NCI-H1048 (cell line): ENCODE data around the gene RPP25.
"Not testable (repeated sequence)": the region's sequence is repeated elsewhere in the genome, so short reads cannot be mapped to it uniquely, and the experiment has no call there.

Experiments
- DNase-seq: peaks from one replicate; lab custom pipeline; 2025; lab: John Stamatoyannopoulos, UW

The RPP25 gene

DNA sequence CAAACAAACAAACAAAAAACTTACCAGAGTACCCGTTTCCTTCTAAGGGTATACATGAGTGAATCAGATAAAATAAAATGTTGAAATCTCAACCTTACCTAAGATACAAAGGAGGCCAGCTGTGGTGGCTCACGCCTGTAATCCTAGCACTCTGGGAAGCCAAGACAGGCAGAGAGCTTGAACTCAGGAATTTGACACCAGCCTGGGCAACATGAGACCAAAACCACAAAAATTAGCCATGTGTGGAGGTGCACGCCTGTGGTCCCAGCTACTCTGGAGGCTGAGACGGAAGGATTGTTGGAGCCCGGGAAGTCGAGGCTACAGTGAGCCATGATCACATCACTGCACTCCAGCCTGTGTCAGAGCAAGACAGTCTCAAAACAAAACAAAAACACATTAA, 38.9 kb downstream of the RPP25 start:
- no peak for DNase-seq

DNA sequence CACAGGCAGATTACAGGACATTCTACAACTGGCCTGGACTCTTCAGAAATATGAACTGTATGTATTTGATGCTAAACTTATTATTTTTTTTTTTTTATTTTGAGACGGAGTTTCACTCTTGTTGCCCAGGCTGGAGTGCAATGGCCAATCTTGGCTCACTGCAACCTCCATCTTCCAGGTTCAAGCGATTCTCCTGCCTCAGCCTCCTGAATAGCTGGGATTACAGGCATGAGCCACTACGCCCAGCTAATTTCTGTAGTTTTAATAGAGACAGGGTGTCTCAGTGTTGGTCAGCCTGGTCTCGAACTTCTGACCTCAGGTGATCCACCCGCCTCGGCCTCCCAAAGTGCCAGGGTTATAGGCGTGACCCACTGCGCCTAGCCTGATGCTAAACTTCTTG, 42.8 kb downstream of the RPP25 start:
- DNase-seq: not testable (repeated sequence)

DNA sequence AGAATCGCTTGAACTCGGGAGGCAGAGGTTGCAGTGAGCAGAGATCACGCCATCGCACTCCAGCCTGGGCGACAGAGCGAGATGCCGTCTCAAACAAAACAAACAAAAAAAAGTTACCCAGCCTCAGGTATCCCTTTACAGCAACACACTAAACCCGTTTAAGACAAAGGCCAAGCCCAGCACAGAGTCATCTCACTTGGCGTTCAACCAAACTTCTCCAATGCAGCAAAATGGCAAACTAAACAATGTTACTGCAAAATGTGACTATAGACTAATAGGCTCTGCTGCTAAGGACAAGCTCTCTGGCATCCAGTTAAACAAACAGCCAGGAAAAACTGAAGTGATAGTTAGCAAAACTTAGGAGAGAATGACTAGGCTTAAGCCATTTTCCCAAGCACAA, 43.5 kb downstream of the RPP25 start:
- no peak for DNase-seq

- DNase-seq: no peak
Measured at GRCh38 chr15:74908635-74909034, 47.9 kb downstream of the RPP25 start.

- DNase-seq: no peak
Measured at GRCh38 chr15:74907163-74907870, 49.3 kb downstream of the RPP25 start.

GRCh38 chr15:74906450-74907162, 50.0 kb downstream of the RPP25 start, which contains the start of gene FAM219B:
Gene FAM219B, minus strand, starts transcription at chr15:74906851. Its CDS starts 51 bp downstream, at chr15:74906800.
- peak; percentile 30 for DNase-seq

GRCh38 chr15:74906067-74906449, 50.5 kb downstream of the RPP25 start:
- DNase-seq: no peak
